ENCODE measurements around the gene FNDC3B.

DNA sequence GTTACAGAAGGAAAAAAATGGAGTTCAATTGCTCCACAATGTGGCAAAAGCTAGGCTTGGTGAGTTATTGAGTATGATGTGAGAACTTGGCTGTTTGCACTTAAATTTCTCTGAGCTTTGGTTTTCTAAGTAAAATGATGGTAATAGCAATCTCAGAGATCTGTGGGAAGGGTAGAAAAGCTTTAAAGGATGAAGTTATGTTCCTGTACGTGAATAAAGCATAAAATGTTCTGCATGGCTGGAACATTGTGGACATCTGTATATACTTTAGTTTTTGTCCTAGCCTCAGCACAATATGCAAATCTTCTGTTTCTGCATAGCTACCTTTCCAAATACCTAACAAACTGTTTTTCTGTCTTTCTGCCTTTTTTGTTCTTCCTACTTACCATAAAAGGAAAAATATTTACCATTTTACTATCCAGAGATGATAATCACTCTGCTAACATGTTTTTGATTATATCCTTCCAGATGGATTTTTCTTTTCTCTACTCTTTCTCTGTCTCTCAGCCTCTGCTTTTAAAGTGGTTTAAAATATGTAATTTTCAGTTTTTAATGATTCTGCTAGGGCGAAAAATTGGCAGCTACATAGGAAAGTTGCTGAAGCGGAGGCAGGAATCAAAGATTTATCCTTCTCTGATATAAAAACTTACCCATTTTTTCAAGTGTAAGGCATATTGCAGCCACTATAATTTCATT lies 188.1 kb downstream of the FNDC3B start:
- TF ChIP-seq, protein P1, sequence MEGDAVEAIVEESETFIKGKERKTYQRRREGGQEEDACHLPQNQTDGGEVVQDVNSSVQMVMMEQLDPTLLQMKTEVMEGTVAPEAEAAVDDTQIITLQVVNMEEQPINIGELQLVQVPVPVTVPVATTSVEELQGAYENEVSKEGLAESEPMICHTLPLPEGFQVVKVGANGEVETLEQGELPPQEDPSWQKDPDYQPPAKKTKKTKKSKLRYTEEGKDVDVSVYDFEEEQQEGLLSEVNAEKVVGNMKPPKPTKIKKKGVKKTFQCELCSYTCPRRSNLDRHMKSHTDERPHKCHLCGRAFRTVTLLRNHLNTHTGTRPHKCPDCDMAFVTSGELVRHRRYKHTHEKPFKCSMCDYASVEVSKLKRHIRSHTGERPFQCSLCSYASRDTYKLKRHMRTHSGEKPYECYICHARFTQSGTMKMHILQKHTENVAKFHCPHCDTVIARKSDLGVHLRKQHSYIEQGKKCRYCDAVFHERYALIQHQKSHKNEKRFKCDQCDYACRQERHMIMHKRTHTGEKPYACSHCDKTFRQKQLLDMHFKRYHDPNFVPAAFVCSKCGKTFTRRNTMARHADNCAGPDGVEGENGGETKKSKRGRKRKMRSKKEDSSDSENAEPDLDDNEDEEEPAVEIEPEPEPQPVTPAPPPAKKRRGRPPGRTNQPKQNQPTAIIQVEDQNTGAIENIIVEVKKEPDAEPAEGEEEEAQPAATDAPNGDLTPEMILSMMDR (IDR thresholded peaks at IDR 0.05 in 8 of 11, conservative IDR thresholded peaks at IDR 0.05 in 3 of 11) = no peak
- TF ChIP-seq POLR2AphosphoS5 (IDR thresholded peaks at IDR 0.05) = no peak
- TF ChIP-seq POLR2A (IDR thresholded peaks at IDR 0.05) = no peak
